HL-60 (cell line): ENCODE measurements around the gene APBA2.
"Not testable (repeated sequence)": the region's sequence is repeated elsewhere in the genome, so short reads cannot be mapped to it uniquely, and the experiment has no call there.

Experiments used
- CTCF ChIP-seq: IDR thresholded peaks from one replicate; pipeline ENCODE4 v1.5.1; 2011; ENCODE audit warnings: low read length, control low read depth, inconsistent platforms; ENCODE audit not compliant: insufficient read depth
- GABPA ChIP-seq: IDR thresholded peaks from 2 replicates; pipeline ENCODE4 v1.6.1; 2012; ENCODE audit warnings: low read depth
- POLR2AphosphoS5 ChIP-seq: IDR thresholded peaks from 2 replicates; pipeline ENCODE4 v1.6.1; 2012; ENCODE audit warnings: low read depth
- SPI1 ChIP-seq: IDR thresholded peaks from 2 replicates; pipeline ENCODE4 v1.6.1; 2012; ENCODE audit warnings: low read depth, mild to moderate bottlenecking, borderline replicate concordance

GRCh38 chr15:29167122-29167521 is 281.3 kb downstream of the APBA2 start:
- not testable (repeated sequence) for TF ChIP-seq CTCF, POLR2AphosphoS5, GABPA, SPI1
